Mucosa of descending colon (tissue), 3 donors: Measurements from ENCODE around the gene ATF3. TPM values are rescaled to one million over a fixed set of nuclear protein-coding genes. Genes with fewer than 3 reads are reported as not detected.
A peak's percentile ranks its signal among the peaks of the same experiment; 100 is the strongest.

Experiments used
- ATAC-seq: fragments of 200-7000 bp; cut with Tn5 transposase; one replicate; pipeline ENCODE4 v1.9.1; 2020; ENCODE audit warnings: mild to moderate bottlenecking, moderate library complexity
- DNase-seq, 3 donors: peaks; one replicate each; pipeline ENCODE4 v3.0.0-alpha.2; 2020
- H3K36me3 ChIP-seq: fragments of 200-600 bp; one replicate; pipeline ENCODE4 v1.8.0; 2021; ENCODE audit warnings: low read depth, mild to moderate bottlenecking
- H3K4me1 ChIP-seq: fragments of 200-600 bp; one replicate; pipeline ENCODE4 v1.8.0; 2021; ENCODE audit warnings: low read depth, mild to moderate bottlenecking
- H3K4me3 ChIP-seq: fragments of 200-600 bp; one replicate; pipeline ENCODE4 v1.8.0; 2021; ENCODE audit warnings: mild to moderate bottlenecking
- H3K9me3 ChIP-seq: fragments of 200-600 bp; one replicate; pipeline ENCODE4 v1.8.0; 2021; ENCODE audit warnings: mild to moderate bottlenecking
- intact Hi-C, 2 donors: fragments of 100-400 bp; cut with DNase I in 1 of 2; cut with micrococcal nuclease in 1 of 2; formaldehyde crosslinking; loops; one replicate each; pipeline versions ENCODE4 v1.11.0 to v1.11.1; 2022; cut with DNase I, micrococcal nuclease
- total RNA-seq, 3 donors: library from RNA; stranded (reverse); fragmentation: NEBNext Ultra II Directional in 2 of 3; extraction: Animal tissue kit (Norgen Biotek cat#: 25700) in 2 of 3; gene quantifications; one replicate each; pipeline versions ENCODE4 v1.2.1 to v1.2.4, GENCODE V29; 2021 to 2023
- TF ChIP-seq, protein P1 (sequence below): fragments of 200-600 bp; IDR thresholded peaks from one replicate; pipeline ENCODE4 v1.8.0; 2022; ENCODE audit warnings: antibody characterized with exemption, mild to moderate bottlenecking
- donor health status: DM: no; HTN: no; CAD: no; lungs with moderate emphysema.
- donor health status: DM: no; HTN: no; CAD: no.
- donor health status: DM: no; HTN: yes; CAD: no.

Gene ATF3
- total RNA-seq, 3 donors from 2014 or later: 20.2 to 121 (median 42.0) TPM

DNA sequence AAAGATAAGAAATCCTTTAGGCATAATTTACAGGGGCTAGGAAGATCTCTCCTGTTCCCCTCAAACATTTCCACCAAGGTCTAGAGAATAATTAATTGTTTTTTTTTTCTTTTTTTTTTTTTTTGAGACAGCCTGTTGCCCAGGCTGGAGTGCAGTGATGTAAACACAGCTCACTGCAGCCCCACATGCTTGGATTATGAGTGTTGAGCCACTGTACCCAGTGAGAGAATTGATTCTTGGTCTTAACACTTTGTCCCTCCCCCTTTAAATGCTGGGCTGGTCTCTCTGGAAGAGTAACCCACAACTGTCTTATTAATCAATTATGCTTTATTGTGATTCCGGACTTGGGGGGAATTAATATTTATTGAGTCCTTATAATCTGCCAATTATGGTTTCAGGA is 33.4 kb downstream of the ATF3 start:
- H3K4me3 ChIP-seq: no peak overlapping the region
- H3K36me3 ChIP-seq: no peaks in the 10 kb centered on the region
- intact Hi-C loops: no loop called here
- TF ChIP-seq, protein P1, sequence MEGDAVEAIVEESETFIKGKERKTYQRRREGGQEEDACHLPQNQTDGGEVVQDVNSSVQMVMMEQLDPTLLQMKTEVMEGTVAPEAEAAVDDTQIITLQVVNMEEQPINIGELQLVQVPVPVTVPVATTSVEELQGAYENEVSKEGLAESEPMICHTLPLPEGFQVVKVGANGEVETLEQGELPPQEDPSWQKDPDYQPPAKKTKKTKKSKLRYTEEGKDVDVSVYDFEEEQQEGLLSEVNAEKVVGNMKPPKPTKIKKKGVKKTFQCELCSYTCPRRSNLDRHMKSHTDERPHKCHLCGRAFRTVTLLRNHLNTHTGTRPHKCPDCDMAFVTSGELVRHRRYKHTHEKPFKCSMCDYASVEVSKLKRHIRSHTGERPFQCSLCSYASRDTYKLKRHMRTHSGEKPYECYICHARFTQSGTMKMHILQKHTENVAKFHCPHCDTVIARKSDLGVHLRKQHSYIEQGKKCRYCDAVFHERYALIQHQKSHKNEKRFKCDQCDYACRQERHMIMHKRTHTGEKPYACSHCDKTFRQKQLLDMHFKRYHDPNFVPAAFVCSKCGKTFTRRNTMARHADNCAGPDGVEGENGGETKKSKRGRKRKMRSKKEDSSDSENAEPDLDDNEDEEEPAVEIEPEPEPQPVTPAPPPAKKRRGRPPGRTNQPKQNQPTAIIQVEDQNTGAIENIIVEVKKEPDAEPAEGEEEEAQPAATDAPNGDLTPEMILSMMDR: no peak
- no peaks in the 10 kb centered on the region for H3K9me3 ChIP-seq
- no peak for DNase-seq
- ATAC-seq: no peak
- H3K4me1 ChIP-seq: no peaks in the 10 kb centered on the region

DNA sequence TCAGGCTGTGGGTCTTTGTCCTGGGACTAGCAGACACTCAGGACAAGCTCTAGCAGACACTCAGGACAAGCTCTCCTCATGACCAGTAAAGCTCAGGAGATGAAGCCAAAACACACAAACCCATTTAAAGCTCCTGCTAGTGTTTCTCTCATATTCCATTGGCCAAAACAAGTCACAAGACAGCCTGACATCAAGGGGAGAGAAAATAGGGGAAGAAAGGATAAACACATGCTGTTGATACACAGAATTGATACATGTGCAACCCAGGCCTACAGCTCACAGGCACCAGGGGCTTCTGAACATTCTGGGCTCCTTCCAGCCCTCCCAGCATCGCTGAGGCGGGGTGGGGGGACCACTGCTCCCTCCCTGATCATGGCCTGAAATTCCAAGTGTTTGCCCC is 35.3 kb downstream of the ATF3 start:
- Histone ChIP-seq H3K4me1 (no peaks in the 10 kb centered on the region), H3K36me3 (no peaks in the 10 kb centered on the region), H3K4me3 (no peak overlapping the region), H3K9me3 (no peaks in the 10 kb centered on the region)
- DNase-seq (no peak), ATAC-seq (no peak)
- TF ChIP-seq, protein P1: no peak
- intact Hi-C loops: no loop called here

DNA sequence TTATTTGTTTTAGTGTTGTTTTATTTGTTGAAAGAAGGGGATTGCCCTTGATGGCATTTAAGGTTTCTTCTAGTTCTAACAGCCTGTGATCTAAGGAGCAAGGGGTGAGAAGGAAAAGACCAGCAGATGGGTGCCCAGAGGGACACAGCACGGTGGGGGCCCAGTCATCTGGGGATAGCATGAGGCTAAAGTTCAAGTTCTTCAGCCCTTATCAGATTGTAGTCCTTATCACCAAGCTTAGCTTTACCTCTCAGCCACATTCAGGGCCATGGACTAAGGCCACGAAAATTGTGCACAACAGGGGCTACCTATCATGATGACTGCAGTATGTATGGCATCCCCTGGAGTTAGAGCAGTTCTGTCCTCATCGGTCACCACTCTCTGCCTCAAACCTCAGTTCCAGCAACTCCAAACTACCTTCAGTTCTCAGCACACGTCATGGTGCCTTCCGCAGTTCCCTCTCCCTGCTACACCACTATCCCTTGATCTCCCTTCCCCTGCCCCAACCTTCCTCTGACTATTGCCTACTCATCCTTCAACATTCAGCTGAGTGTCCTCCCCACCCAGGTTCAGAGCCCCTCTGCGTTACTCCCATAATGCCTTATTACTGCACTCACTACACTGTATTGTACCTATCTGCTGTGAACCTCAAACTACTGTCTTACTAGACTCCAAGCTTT is 36.4 kb downstream of the ATF3 start:
- ATAC-seq: peak; percentile 67
- intact Hi-C loops: no loop called here
- TF ChIP-seq, protein P1: no peak

DNA sequence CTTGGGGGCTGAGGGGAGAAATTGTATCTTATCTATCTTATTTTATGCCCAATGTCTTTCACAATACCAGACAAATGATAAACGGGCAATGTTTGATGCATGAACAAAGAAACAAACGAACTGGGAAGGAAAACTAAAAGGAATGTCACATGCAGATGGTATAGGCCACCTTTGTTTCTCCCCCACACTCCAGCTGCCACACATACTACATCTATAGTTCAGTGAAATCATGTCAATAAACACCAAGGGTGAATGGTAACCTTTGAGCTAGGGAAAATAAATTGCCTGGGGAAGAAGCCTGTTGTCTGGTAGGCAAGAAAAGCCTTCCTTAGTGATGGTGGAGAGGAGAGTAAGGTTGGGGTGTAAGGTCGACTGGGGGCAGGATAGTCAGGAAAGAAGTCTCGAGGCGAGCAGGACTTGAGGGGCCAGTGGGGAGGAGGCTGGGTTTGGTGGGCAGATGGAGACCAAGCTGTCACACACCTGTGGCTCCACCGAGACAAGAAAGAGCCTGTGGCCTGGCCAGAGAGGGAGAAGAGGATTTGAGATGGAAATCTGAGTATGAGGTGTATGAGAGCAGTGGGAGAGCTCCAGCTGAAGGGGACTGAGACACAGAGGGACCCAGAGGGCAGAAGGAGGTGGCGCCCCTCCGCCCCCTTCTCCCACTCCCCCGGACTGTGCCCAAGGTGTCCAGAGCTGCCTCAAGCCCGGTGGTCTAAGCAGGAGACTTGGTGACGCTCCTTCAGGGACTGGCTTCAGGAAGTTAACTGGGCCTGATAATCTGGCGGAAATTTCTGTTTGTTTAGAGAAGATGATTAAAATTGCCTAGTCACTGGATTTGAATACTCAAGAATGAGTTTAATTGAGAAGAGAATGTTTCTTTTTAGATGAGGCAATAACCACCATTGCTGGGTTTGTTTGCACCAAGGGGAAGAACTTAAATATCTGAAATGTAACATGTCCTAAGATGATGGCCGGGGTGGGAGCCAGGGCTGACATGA is 37.3 kb downstream of the ATF3 start:
- no peaks in the 10 kb centered on the region for H3K4me1 ChIP-seq
- peak; percentile 60 for ATAC-seq
- no peaks in the 10 kb centered on the region for H3K36me3 ChIP-seq
- TF ChIP-seq, protein P1: no peak
- H3K4me3 ChIP-seq: no peak overlapping the region
- DNase-seq: no peak
- no peaks in the 10 kb centered on the region for H3K9me3 ChIP-seq
- intact Hi-C loops: no loop called here

More for the DNA sequence above, 36.4 kb downstream of the ATF3 start:
- Histone ChIP-seq H3K4me1 (no peaks in the 10 kb centered on the region), H3K9me3 (no peaks in the 10 kb centered on the region), H3K36me3 (no peaks in the 10 kb centered on the region), H3K4me3 (no peak overlapping the region)
- no peak for DNase-seq

DNA sequence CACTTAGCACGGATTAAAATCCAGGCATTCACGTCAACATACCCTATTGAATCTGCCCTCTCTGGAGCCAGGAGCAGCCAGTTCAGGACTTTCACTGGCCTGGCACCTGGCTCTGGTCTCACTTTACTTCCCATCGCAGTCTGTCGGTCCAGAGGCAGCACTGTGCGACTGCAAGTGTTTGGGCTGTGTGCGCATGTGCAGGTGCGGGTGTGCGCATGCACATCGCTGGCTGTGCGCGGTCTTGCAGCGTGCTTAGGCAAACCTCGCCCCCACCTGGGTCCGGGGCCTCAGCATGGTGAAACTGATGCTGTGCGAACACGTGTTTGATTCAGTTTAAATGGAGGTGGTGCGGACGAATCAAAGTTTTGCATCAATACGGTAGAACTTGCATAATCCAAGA is 38.0 kb downstream of the ATF3 start:
- H3K36me3 ChIP-seq: no peaks in the 10 kb centered on the region
- TF ChIP-seq, protein P1: no peak
- ATAC-seq (no peak), DNase-seq (no peak)
- intact Hi-C loops: no loop called here
- H3K4me3 ChIP-seq: no peak overlapping the region
- no peaks in the 10 kb centered on the region for H3K9me3 ChIP-seq
- H3K4me1 ChIP-seq: no peaks in the 10 kb centered on the region
